Spleen (tissue), 11 donors: ENCODE results near the gene UGT2A1. TPM values are rescaled to one million over a fixed set of nuclear protein-coding genes. Genes with fewer than 3 reads are reported as not detected.

Source experiments
- DNase-seq: peaks from one replicate; pipeline ENCODE4 v3.0.0-alpha.2; 2020
- H3K27ac ChIP-seq, 8 donors: fragments of 200-600 bp; sonication (generic) in 7 of 8; 1 replicate in 4 of 8; 2 replicates in 4 of 8; pipeline versions ENCODE4 v1.5.0 to v1.8.0; 2016 to 2021; ENCODE audit warnings: inconsistent platforms in 4 of 8, mild to moderate bottlenecking in 4 of 8, moderate library complexity in 1 of 8
- H3K27me3 ChIP-seq, 7 donors: fragments of 200-600 bp; sonication (generic) in 6 of 7; replicated peaks in 1 of 7; 1 replicate in 4 of 7; 2 replicates in 3 of 7; pipeline versions ENCODE4 v1.5.0 to v1.8.0; 2016 to 2021; ENCODE audit warnings: inconsistent platforms in 3 of 7, mild to moderate bottlenecking in 1 of 7
- H3K36me3 ChIP-seq, 6 donors: fragments of 200-600 bp; sonication (generic) in 5 of 6; 1 replicate in 4 of 6; 2 replicates in 2 of 6; pipeline versions ENCODE4 v1.5.0 to v1.8.0; 2016 to 2021; ENCODE audit warnings: inconsistent platforms in 2 of 6
- H3K4me1 ChIP-seq, 6 donors: fragments of 200-600 bp; sonication (generic) in 5 of 6; 1 replicate in 3 of 6; 2 replicates in 3 of 6; pipeline versions ENCODE4 v1.5.0 to v1.8.0; 2016 to 2021; ENCODE audit warnings: inconsistent platforms in 3 of 6
- H3K4me3 ChIP-seq, 8 donors: fragments of 200-600 bp; sonication (generic) in 7 of 8; 1 replicate in 4 of 8; 2 replicates in 4 of 8; pipeline versions ENCODE4 v1.5.0 to v1.8.0; 2016 to 2021; ENCODE audit warnings: inconsistent platforms in 4 of 8, mild to moderate bottlenecking in 4 of 8, moderate library complexity in 2 of 8
- H3K9me3 ChIP-seq, 8 donors: fragments of 200-600 bp; sonication (generic) in 7 of 8; 1 replicate in 4 of 8; 2 replicates in 4 of 8; pipeline versions ENCODE4 v1.5.0 to v1.8.0; 2016 to 2021; ENCODE audit warnings: inconsistent platforms in 4 of 8
- CTCF ChIP-seq, 11 experiments: fragments of 200-600 bp in 7 of 11; fragments of 450-650 bp in 4 of 11; sonication (generic) in 4 of 11; IDR thresholded peaks in 8 of 11; conservative IDR thresholded peaks in 3 of 11; 1 replicate in 7 of 11; 2 replicates in 4 of 11; pipeline versions ENCODE4 v1.4.0 to v1.8.0; 2016 to 2021; ENCODE audit warnings: antibody characterized with exemption in 11 of 11, inconsistent platforms in 4 of 11, mild to moderate bottlenecking in 1 of 11
- POLR2A ChIP-seq, 3 donors: fragments of 450-650 bp; IDR thresholded peaks; one replicate each; pipeline ENCODE4 v1.5.1; 2017; ENCODE audit warnings: antibody characterized with exemption in 3 of 3, mild to moderate bottlenecking in 1 of 3
- POLR2AphosphoS5 ChIP-seq, 3 donors: sonication (generic); formaldehyde crosslinking; IDR thresholded peaks; one replicate each; pipeline ENCODE4 v1.5.1; 2017; ENCODE audit warnings: antibody characterized with exemption in 3 of 3
- WGBS, 5 donors: extraction: QIAGEN DNeasy Blood & Tissue Kit in 3 of 5; methylation state at CpG; one replicate each; pipeline versions ENCODE4 v1.1.5 to v1.1.7; 2013 to 2018; 5-methylcytosine and 5-hydroxymethylcytosine counted together
- intact Hi-C: fragments of 100-400 bp; cut with DNase I; formaldehyde crosslinking; loops from one replicate; pipeline ENCODE4 v1.15.0; 2023; ENCODE audit warnings: low total_unique reads
- polyA plus RNA-seq, 3 donors: library from polyadenylated mRNA; stranded (reverse); fragments of 200-250 nt; gene quantifications; one replicate each; pipeline ENCODE4 v1.2.1, GENCODE V29; 2013
- total RNA-seq, 7 donors: library from RNA; depleted of rRNA in 3 of 7; stranded (reverse); fragments of >200 nt in 3 of 7; fragmentation: NEBNext Ultra II Directional in 4 of 7; extraction: Animal tissue kit (Norgen Biotek cat#: 25700) in 4 of 7; gene quantifications; one replicate each; pipeline versions ENCODE4 v1.1.0 to v1.2.1, GENCODE V29; 2016 to 2021
- donor health status: healthy with polysubstance abuse.
- donor health status: DM: no; HTN: no; CAD: no; lungs with moderate emphysema.
- donor health status: DM: no; HTN: no; CAD: no.
- donor health status: Bipolar disorder and iron deficiency.
- donor health status: healthy.
- donor health status: DM: no; HTN: no; CAD: no.
- donor health status: DM: yes; HTN: yes; CAD: no.

UGT2A1 gene
- total and polyA plus RNA-seq, 10 donors = not detected

GRCh38 chr4:69576251-69576877 lies 76.7 kb downstream of the UGT2A1 start:
- Histone ChIP-seq H3K4me3 (no peak overlapping the region), H3K27me3 (no peaks in the 10 kb centered on the region), H3K36me3 (no peaks in the 10 kb centered on the region), H3K4me1 (no peaks in the 10 kb centered on the region), H3K27ac (no peak overlapping the region), H3K9me3 (peaks cover 0 to 12% (median 2%) of the 10 kb centered on the region in 8 donors)
- intact Hi-C loops = no loop called here
- DNase-seq = no peak
- TF ChIP-seq POLR2A (IDR thresholded peaks at IDR 0.05) (no peak), POLR2AphosphoS5 (IDR thresholded peaks at IDR 0.05) (no peak), CTCF (IDR thresholded peaks at IDR 0.05 in 8 of 11, conservative IDR thresholded peaks at IDR 0.05 in 3 of 11) (no peak)
- 89 to 98% (median 94%) methylated on average over 21 to 24 of the region's 24 CpGs for WGBS, 5 donors

GRCh38 chr4:69568787-69569186 lies 84.3 kb downstream of the UGT2A1 start:
- WGBS, 5 donors = 86 to 95% (median 88%) methylated on average over 1 of the region's 1 CpG
- Histone ChIP-seq H3K9me3 (no peaks in the 10 kb centered on the region), H3K4me3 (no peak overlapping the region), H3K27ac (no peak overlapping the region), H3K36me3 (no peaks in the 10 kb centered on the region), H3K4me1 (no peaks in the 10 kb centered on the region), H3K27me3 (no peaks in the 10 kb centered on the region)
- TF ChIP-seq POLR2A (IDR thresholded peaks at IDR 0.05) (no peak), POLR2AphosphoS5 (IDR thresholded peaks at IDR 0.05) (no peak), CTCF (IDR thresholded peaks at IDR 0.05 in 8 of 11, conservative IDR thresholded peaks at IDR 0.05 in 3 of 11) (no peak)
- intact Hi-C loops = no loop called here
- no peak for DNase-seq

GRCh38 chr4:69563424-69563823 lies 89.6 kb downstream of the UGT2A1 start:
- Histone ChIP-seq H3K4me1 (no peaks in the 10 kb centered on the region), H3K4me3 (no peak overlapping the region), H3K27ac (no peak overlapping the region), H3K9me3 (peaks cover 0 to 12% (median 1%) of the 10 kb centered on the region in 8 donors), H3K36me3 (no peaks in the 10 kb centered on the region), H3K27me3 (no peaks in the 10 kb centered on the region)
- intact Hi-C loops = no loop called here
- no peak for TF ChIP-seq POLR2AphosphoS5 (IDR thresholded peaks at IDR 0.05)
- no peak for TF ChIP-seq POLR2A (IDR thresholded peaks at IDR 0.05)
- no peak for TF ChIP-seq CTCF (IDR thresholded peaks at IDR 0.05 in 8 of 11, conservative IDR thresholded peaks at IDR 0.05 in 3 of 11)
- DNase-seq = no peak
- WGBS, 5 donors = 33 to 87% (median 37%) methylated on average over 2 of the region's 2 CpGs

- no peak overlapping the region for H3K4me3 ChIP-seq
- H3K27ac ChIP-seq = no peak overlapping the region
- TF ChIP-seq POLR2AphosphoS5 (IDR thresholded peaks at IDR 0.05) (no peak), POLR2A (IDR thresholded peaks at IDR 0.05) (no peak)
- no peaks in the 10 kb centered on the region for H3K9me3 ChIP-seq
- H3K4me1 ChIP-seq = no peaks in the 10 kb centered on the region
- no peaks in the 10 kb centered on the region for H3K27me3 ChIP-seq
- no peaks in the 10 kb centered on the region for H3K36me3 ChIP-seq
- intact Hi-C loops = no loop called here
- 45 to 74% (median 57%) methylated on average over 2 of the region's 2 CpGs for WGBS, 5 donors
- DNase-seq = no peak
Measured at GRCh38 chr4:69549651-69550050, 103.4 kb downstream of the UGT2A1 start.
